ENCODE data around the gene RTTN.
"Not testable (repeated sequence)": the region's sequence is repeated elsewhere in the genome, so short reads cannot be mapped to it uniquely, and the experiment has no call there.

RTTN gene

GRCh38 chr18:70107091-70107490 lies 98.4 kb downstream of the RTTN start:
- Histone ChIP-seq H3K9me3 (peaks cover 33% of the 10 kb centered on the region), H3K9ac (no peak overlapping the region), H4K20me1 (no peaks in the 10 kb centered on the region), H3K4me2 (no peak overlapping the region), H3K27ac (no peak overlapping the region), H3K4me1 (no peaks in the 10 kb centered on the region), H3K4me3 (no peak overlapping the region), H3K27me3 (no peaks in the 10 kb centered on the region), H3K36me3 (peaks cover 84% of the 10 kb centered on the region)
- TF ChIP-seq Cebpa-rat (IDR thresholded peaks at IDR 0.05) = no peak

GRCh38 chr18:70102854-70103253 lies 102.6 kb downstream of the RTTN start:
- not testable (repeated sequence) for H3K27me3 ChIP-seq, H4K20me1 ChIP-seq, H3K4me1 ChIP-seq, H3K27ac ChIP-seq, H3K4me2 ChIP-seq, H3K4me3 ChIP-seq, H3K9ac ChIP-seq
- peaks cover 56% of the 10 kb centered on the region for H3K36me3 ChIP-seq
- peaks cover 47% of the 10 kb centered on the region for H3K9me3 ChIP-seq

GRCh38 chr18:70089858-70090257 lies 115.6 kb downstream of the RTTN start:
- no peak overlapping the region for H3K27ac ChIP-seq
- no peaks in the 10 kb centered on the region for H3K4me1 ChIP-seq
- no peaks in the 10 kb centered on the region for H3K9me3 ChIP-seq
- H3K9ac ChIP-seq = no peak overlapping the region
- H3K27me3 ChIP-seq = no peaks in the 10 kb centered on the region
- peaks cover 36% of the 10 kb centered on the region for H3K36me3 ChIP-seq
- H3K4me2 ChIP-seq = no peak overlapping the region
- no peaks in the 10 kb centered on the region for H4K20me1 ChIP-seq
- TF ChIP-seq Cebpa-rat (IDR thresholded peaks at IDR 0.05) = no peak
- H3K4me3 ChIP-seq = no peak overlapping the region

GRCh38 chr18:70086085-70086484 lies 119.4 kb downstream of the RTTN start:
- TF ChIP-seq Cebpa-rat (IDR thresholded peaks at IDR 0.05) = no peak

GRCh38 chr18:70085641-70086040 lies 119.8 kb downstream of the RTTN start:
- Histone ChIP-seq H4K20me1 (no peaks in the 10 kb centered on the region), H3K4me3 (no peak overlapping the region), H3K9ac (no peak overlapping the region), H3K27ac (no peak overlapping the region), H3K9me3 (no peaks in the 10 kb centered on the region), H3K36me3 (peaks cover 33% of the 10 kb centered on the region), H3K27me3 (no peaks in the 10 kb centered on the region), H3K4me2 (no peak overlapping the region), H3K4me1 (no peaks in the 10 kb centered on the region)
- TF ChIP-seq Cebpa-rat (IDR thresholded peaks at IDR 0.05) = peak; percentile 42; the same call in 1 of the 2 replicates

More at GRCh38 chr18:70086085-70086484, 119.4 kb downstream of the RTTN start:
- Histone ChIP-seq H3K27ac (no peak overlapping the region), H3K36me3 (peaks cover 35% of the 10 kb centered on the region), H3K4me1 (no peaks in the 10 kb centered on the region), H3K9me3 (no peaks in the 10 kb centered on the region), H3K27me3 (no peaks in the 10 kb centered on the region), H3K4me3 (no peak overlapping the region), H4K20me1 (no peaks in the 10 kb centered on the region), H3K4me2 (no peak overlapping the region), H3K9ac (no peak overlapping the region)

- no peak overlapping the region for H3K4me2 ChIP-seq
- H3K9ac ChIP-seq = no peak overlapping the region
- peaks cover 19% of the 10 kb centered on the region for H3K36me3 ChIP-seq
- no peaks in the 10 kb centered on the region for H3K9me3 ChIP-seq
- no peaks in the 10 kb centered on the region for H3K4me1 ChIP-seq
- no peak overlapping the region for H3K4me3 ChIP-seq
- H3K27me3 ChIP-seq = no peaks in the 10 kb centered on the region
- TF ChIP-seq Cebpa-rat (IDR thresholded peaks at IDR 0.05) = no peak
- no peaks in the 10 kb centered on the region for H4K20me1 ChIP-seq
- H3K27ac ChIP-seq = no peak overlapping the region
Measured at GRCh38 chr18:70082430-70082829, 123.1 kb downstream of the RTTN start.

GRCh38 chr18:70078106-70078505 lies 127.4 kb downstream of the RTTN start:
- Histone ChIP-seq H3K4me2 (no peak overlapping the region), H4K20me1 (no peaks in the 10 kb centered on the region), H3K4me1 (no peaks in the 10 kb centered on the region), H3K9me3 (no peaks in the 10 kb centered on the region), H3K27ac (no peak overlapping the region), H3K36me3 (peaks cover 30% of the 10 kb centered on the region), H3K27me3 (no peaks in the 10 kb centered on the region), H3K4me3 (no peak overlapping the region), H3K9ac (no peak overlapping the region)
- no peak for TF ChIP-seq Cebpa-rat (IDR thresholded peaks at IDR 0.05)

- Histone ChIP-seq H3K4me1 (no peaks in the 10 kb centered on the region), H3K27ac (no peak overlapping the region), H3K27me3 (no peaks in the 10 kb centered on the region), H3K4me3 (no peak overlapping the region), H3K9me3 (no peaks in the 10 kb centered on the region), H4K20me1 (no peaks in the 10 kb centered on the region), H3K4me2 (no peak overlapping the region), H3K9ac (no peak overlapping the region), H3K36me3 (peaks cover 23% of the 10 kb centered on the region)
- no peak for TF ChIP-seq Cebpa-rat (IDR thresholded peaks at IDR 0.05)
Measured at GRCh38 chr18:70075906-70076305, 129.6 kb downstream of the RTTN start.

GRCh38 chr18:70074116-70074515 lies 131.4 kb downstream of the RTTN start:
- no peak overlapping the region for H3K9ac ChIP-seq
- H3K27me3 ChIP-seq = no peaks in the 10 kb centered on the region
- H3K9me3 ChIP-seq = no peaks in the 10 kb centered on the region
- H4K20me1 ChIP-seq = no peaks in the 10 kb centered on the region
- H3K4me2 ChIP-seq = no peak overlapping the region
- H3K27ac ChIP-seq = no peak overlapping the region
- H3K4me1 ChIP-seq = no peaks in the 10 kb centered on the region
- TF ChIP-seq Cebpa-rat (IDR thresholded peaks at IDR 0.05) = no peak
- H3K36me3 ChIP-seq = peaks cover 19% of the 10 kb centered on the region
- no peak overlapping the region for H3K4me3 ChIP-seq

GRCh38 chr18:70073432-70073831 lies 132.1 kb downstream of the RTTN start:
- no peak for TF ChIP-seq Cebpa-rat (IDR thresholded peaks at IDR 0.05)

GRCh38 chr18:70072678-70073077 lies 132.8 kb downstream of the RTTN start:
- Histone ChIP-seq H3K4me3 (no peak overlapping the region), H3K9me3 (no peaks in the 10 kb centered on the region), H3K9ac (no peak overlapping the region), H3K36me3 (peaks cover 22% of the 10 kb centered on the region), H3K27ac (no peak overlapping the region), H3K27me3 (no peaks in the 10 kb centered on the region), H4K20me1 (no peaks in the 10 kb centered on the region), H3K4me2 (no peak overlapping the region), H3K4me1 (no peaks in the 10 kb centered on the region)
- no peak for TF ChIP-seq Cebpa-rat (IDR thresholded peaks at IDR 0.05)

More at GRCh38 chr18:70073432-70073831, 132.1 kb downstream of the RTTN start:
- Histone ChIP-seq H3K27me3 (no peaks in the 10 kb centered on the region), H3K36me3 (peaks cover 17% of the 10 kb centered on the region), H3K9ac (no peak overlapping the region), H3K4me3 (no peak overlapping the region), H3K4me2 (no peak overlapping the region), H4K20me1 (no peaks in the 10 kb centered on the region), H3K27ac (no peak overlapping the region), H3K4me1 (no peaks in the 10 kb centered on the region), H3K9me3 (no peaks in the 10 kb centered on the region)

Measured in BLaER1 (cell line).